Measurements from ENCODE around the gene ABCC8. TPM values are rescaled to one million over a fixed set of nuclear protein-coding genes. Genes with fewer than 3 reads are reported as not detected.

Gene ABCC8
- total RNA-seq, 1 experiment from 2014 or later: 2.4 TPM

DNA sequence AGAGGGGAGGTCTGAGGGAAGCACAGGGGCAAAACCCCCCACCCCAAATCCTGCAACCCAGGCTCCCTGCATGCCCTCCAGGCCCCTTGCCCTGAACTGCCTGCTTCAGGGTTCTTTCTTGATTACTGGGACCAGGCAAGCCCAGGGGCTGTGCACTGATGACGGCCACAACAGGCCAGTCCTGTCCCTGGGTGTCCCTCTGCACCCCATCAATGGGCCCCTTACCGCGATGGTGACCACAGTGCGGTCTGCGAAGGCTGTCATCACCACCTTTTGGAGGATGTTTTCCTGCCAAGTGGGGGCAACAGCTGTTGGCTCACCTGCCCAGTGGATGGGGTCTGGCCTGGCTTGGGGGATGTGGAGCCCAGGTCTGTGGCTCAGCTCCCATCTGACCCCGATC lies 83.2 kb downstream of the ABCC8 start:
- no peak overlapping the region for H3K9ac ChIP-seq (ENCODE audit: extremely low read depth, insufficient read length, low read length)
- H4K5ac ChIP-seq (ENCODE audit: insufficient read length, low read depth, low read length): no peak overlapping the region
- H4K20me1 ChIP-seq (ENCODE audit: control insufficient read depth, insufficient read depth, insufficient read length): no peaks in the 10 kb centered on the region
- H3K9me3 ChIP-seq (ENCODE audit: control insufficient read depth, low read depth, low read length): no peaks in the 10 kb centered on the region
- no peaks in the 10 kb centered on the region for H3K79me2 ChIP-seq (ENCODE audit: insufficient read depth, low read length)
- Mint-ChIP-seq H3K36me3 (ENCODE audit: insufficient read depth in 1 of 3, low read depth in 3 of 3) (no peaks in the 10 kb centered on the region; a peak in 1 of 7 replicates), H3K27me3 (ENCODE audit: low read depth) (peaks cover 23% of the 10 kb centered on the region), H3K4me1 (peaks cover 6 to 12% of the 10 kb centered on the region in 2 experiments), H3K9me3 (no peaks in the 10 kb centered on the region), H3K27ac (peak overlapping the region in 1 of 3 experiments; percentile 52; a peak in 1 of 7 replicates), H3K4me3 (no peak overlapping the region)
- H3K4ac ChIP-seq (ENCODE audit: low read depth, low read length): no peak overlapping the region
- TF ChIP-seq, protein P1, sequence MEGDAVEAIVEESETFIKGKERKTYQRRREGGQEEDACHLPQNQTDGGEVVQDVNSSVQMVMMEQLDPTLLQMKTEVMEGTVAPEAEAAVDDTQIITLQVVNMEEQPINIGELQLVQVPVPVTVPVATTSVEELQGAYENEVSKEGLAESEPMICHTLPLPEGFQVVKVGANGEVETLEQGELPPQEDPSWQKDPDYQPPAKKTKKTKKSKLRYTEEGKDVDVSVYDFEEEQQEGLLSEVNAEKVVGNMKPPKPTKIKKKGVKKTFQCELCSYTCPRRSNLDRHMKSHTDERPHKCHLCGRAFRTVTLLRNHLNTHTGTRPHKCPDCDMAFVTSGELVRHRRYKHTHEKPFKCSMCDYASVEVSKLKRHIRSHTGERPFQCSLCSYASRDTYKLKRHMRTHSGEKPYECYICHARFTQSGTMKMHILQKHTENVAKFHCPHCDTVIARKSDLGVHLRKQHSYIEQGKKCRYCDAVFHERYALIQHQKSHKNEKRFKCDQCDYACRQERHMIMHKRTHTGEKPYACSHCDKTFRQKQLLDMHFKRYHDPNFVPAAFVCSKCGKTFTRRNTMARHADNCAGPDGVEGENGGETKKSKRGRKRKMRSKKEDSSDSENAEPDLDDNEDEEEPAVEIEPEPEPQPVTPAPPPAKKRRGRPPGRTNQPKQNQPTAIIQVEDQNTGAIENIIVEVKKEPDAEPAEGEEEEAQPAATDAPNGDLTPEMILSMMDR (conservative IDR thresholded peaks at IDR 0.05): no peak
- H4K8ac ChIP-seq (replicated peaks; ENCODE audit: insufficient read length, low read depth, low read length): no peak overlapping the region
- no peak overlapping the region for H4K91ac ChIP-seq (ENCODE audit: insufficient read length, low read depth, low read length)
- H3K23ac ChIP-seq (ENCODE audit: insufficient read length, low read depth, low read length): no peak overlapping the region
- no peak overlapping the region for H3K56ac ChIP-seq (ENCODE audit: insufficient read length, low read depth, low read length)
- H2BK5ac ChIP-seq (ENCODE audit: insufficient read length, low read length): no peak overlapping the region
- no peak overlapping the region for H3K27ac ChIP-seq (ENCODE audit: insufficient read length, low read depth, low read length)
- H3K79me1 ChIP-seq (ENCODE audit: insufficient read depth, low read depth, low read length, poor library complexity, severe bottlenecking): no peaks in the 10 kb centered on the region
- H2AK5ac ChIP-seq (ENCODE audit: insufficient read length, low read length): no peak overlapping the region
- no peak overlapping the region for H3K18ac ChIP-seq (ENCODE audit: insufficient read length, low read depth, low read length)
- H3K4me1 ChIP-seq (ENCODE audit: insufficient read depth, low read length): no peaks in the 10 kb centered on the region; the same call in 1 of the 2 replicates
- no peaks in the 10 kb centered on the region for H3K27me3 ChIP-seq (ENCODE audit: insufficient read depth, low read length)
- H3K4me2 ChIP-seq (ENCODE audit: insufficient read depth, insufficient read length, low read length): no peak overlapping the region
- H2BK120ac ChIP-seq (ENCODE audit: low read depth, low read length, poor library complexity, severe bottlenecking): no peak overlapping the region
- no CpG with 5 or more reads among the region's 6 CpGs for WGBS (ENCODE audit: extremely low coverage, insufficient read length, low lambda C conversion rate)
- no peak overlapping the region for H2BK15ac ChIP-seq (ENCODE audit: low read depth, low read length)
- H3K14ac ChIP-seq (ENCODE audit: insufficient read depth, low read length): no peak overlapping the region; the same call in 1 of the 2 replicates
- H2AFZ ChIP-seq (ENCODE audit: low read length): no peak overlapping the region
- no peak for DNase-seq
- H3T11ph ChIP-seq (ENCODE audit: low read length): no peak overlapping the region
- H2BK20ac ChIP-seq (ENCODE audit: low read depth, low read length, poor library complexity, severe bottlenecking): no peak overlapping the region
- no peaks in the 10 kb centered on the region for H3K23me2 ChIP-seq (ENCODE audit: insufficient read length, low read depth, low read length, poor library complexity, severe bottlenecking)
- H2BK12ac ChIP-seq (ENCODE audit: insufficient read length, low read depth, low read length): no peak overlapping the region

Data from H9 (cell line).